SU-DHL-6 (cell line): Measurements from ENCODE around the gene LHFPL3.

Source experiments
- H2AFZ ChIP-seq: fragments of 200-600 bp; sonication (generic); 2 replicates; pipeline ENCODE4 v1.6.1; 2014; ENCODE audit warnings: low read depth, mild to moderate bottlenecking, moderate library complexity, mixed read lengths, antibody characterized with exemption, low read length; ENCODE audit not compliant: severe bottlenecking
- H3F3A ChIP-seq: fragments of 200-600 bp; shearing (Covaris generic); 2 replicates; pipeline ENCODE4 v1.6.0; 2016; ENCODE audit warnings: antibody characterized with exemption, mild to moderate bottlenecking; ENCODE audit not compliant: insufficient read depth
- H3K27ac ChIP-seq: fragments of 200-600 bp; sonication (generic); 2 replicates; pipeline ENCODE4 v1.5.1; 2016; ENCODE audit warnings: low read depth, mild to moderate bottlenecking, low read length, moderate library complexity, mixed read lengths
- H3K27me3 ChIP-seq: fragments of 200-600 bp; sonication (generic), shearing (Covaris generic); 2 replicates; pipeline ENCODE4 v1.6.0; 2014; ENCODE audit warnings: mild to moderate bottlenecking, low read length
- H3K36me3 ChIP-seq: fragments of 200-600 bp; sonication (generic); 2 replicates; pipeline ENCODE4 v1.6.1; 2014; ENCODE audit warnings: mild to moderate bottlenecking, low read length, mixed read lengths
- H3K4me2 ChIP-seq: fragments of 300-600, 200-600 bp; shearing (Covaris generic), sonication (generic); 2 replicates; pipeline ENCODE4 v1.6.0; 2014; ENCODE audit warnings: low read length, low read depth, mild to moderate bottlenecking; ENCODE audit not compliant: poor library complexity, severe bottlenecking
- H3K4me3 ChIP-seq: fragments of 200-600 bp; sonication (generic); 2 replicates; pipeline ENCODE4 v1.5.1; 2014; ENCODE audit warnings: antibody characterized with exemption, low read length, mild to moderate bottlenecking, mixed read lengths; ENCODE audit not compliant: insufficient read depth, poor library complexity, severe bottlenecking
- H3K79me2 ChIP-seq: fragments of 200-600 bp; sonication (generic); 2 replicates; pipeline ENCODE4 v1.6.1; 2014; ENCODE audit warnings: mild to moderate bottlenecking, low read length, moderate library complexity; ENCODE audit not compliant: insufficient read depth
- H3K9ac ChIP-seq: fragments of 200-600 bp; sonication (generic); 2 replicates; pipeline ENCODE4 v1.7.0; 2014; ENCODE audit warnings: mild to moderate bottlenecking, low read length
- H3K9me2 ChIP-seq: fragments of 200-600 bp; sonication (generic); replicated peaks from 2 replicates; pipeline ENCODE4 v1.6.1; 2014; ENCODE audit warnings: low read length; ENCODE audit not compliant: insufficient read depth
- H3K9me3 ChIP-seq: fragments of 200-600 bp; sonication (generic); 2 replicates; pipeline ENCODE4 v1.6.1; 2014; ENCODE audit warnings: low read length, mixed read lengths; ENCODE audit not compliant: insufficient read depth
- H4K20me1 ChIP-seq: fragments of 200-600 bp; sonication (generic); 2 replicates; pipeline ENCODE4 v1.6.1; 2014; ENCODE audit warnings: low read depth, mild to moderate bottlenecking, antibody characterized with exemption, low read length, moderate library complexity, mixed read lengths
- EZH2phosphoT487 ChIP-seq: fragments of 200-600 bp; sonication (generic), shearing (Covaris generic); conservative IDR thresholded peaks from 2 replicates; pipeline ENCODE4 v1.6.1; 2018; ENCODE audit warnings: mild to moderate bottlenecking, antibody characterized with exemption, low read length, moderate library complexity, mixed read lengths
- TF ChIP-seq, protein P1 (sequence below): fragments of 200-600 bp; sonication (generic); IDR thresholded peaks from one replicate; pipeline ENCODE4 v1.5.1; 2017; ENCODE audit warnings: antibody characterized with exemption, mild to moderate bottlenecking, low read length, moderate library complexity; ENCODE audit not compliant: insufficient read depth, poor library complexity, severe bottlenecking

LHFPL3 gene

DNA sequence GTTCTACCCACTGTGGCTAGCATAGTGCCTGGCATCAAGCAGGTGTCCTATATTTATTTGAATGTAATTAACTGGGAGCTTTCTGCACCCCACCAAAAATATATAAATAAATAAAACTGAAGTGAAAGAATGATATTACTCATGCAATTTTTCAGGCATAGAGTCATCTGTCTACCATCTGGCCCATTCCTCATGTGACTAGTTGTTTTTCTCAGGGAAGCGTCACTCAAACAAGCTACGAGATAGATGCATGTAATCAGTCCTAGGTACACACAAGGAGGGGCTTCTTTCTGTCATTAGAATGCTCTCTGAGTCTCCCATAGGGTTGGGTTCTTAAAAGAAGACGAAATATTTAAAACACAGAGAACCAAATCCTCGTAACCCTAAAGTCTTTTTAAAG lies 430.1 kb downstream of the LHFPL3 start:
- Histone ChIP-seq H3F3A (no peaks in the 10 kb centered on the region), H3K4me3 (no peak overlapping the region), H3K27me3 (no peaks in the 10 kb centered on the region), H3K79me2 (no peaks in the 10 kb centered on the region), H3K9me2 (no peaks in the 10 kb centered on the region), H2AFZ (no peak overlapping the region), H3K9me3 (no peaks in the 10 kb centered on the region), H3K9ac (no peak overlapping the region), H3K36me3 (no peaks in the 10 kb centered on the region), H3K4me2 (no peak overlapping the region), H4K20me1 (no peaks in the 10 kb centered on the region), H3K27ac (no peak overlapping the region)
- TF ChIP-seq EZH2phosphoT487, result no peak
- TF ChIP-seq, protein P1, sequence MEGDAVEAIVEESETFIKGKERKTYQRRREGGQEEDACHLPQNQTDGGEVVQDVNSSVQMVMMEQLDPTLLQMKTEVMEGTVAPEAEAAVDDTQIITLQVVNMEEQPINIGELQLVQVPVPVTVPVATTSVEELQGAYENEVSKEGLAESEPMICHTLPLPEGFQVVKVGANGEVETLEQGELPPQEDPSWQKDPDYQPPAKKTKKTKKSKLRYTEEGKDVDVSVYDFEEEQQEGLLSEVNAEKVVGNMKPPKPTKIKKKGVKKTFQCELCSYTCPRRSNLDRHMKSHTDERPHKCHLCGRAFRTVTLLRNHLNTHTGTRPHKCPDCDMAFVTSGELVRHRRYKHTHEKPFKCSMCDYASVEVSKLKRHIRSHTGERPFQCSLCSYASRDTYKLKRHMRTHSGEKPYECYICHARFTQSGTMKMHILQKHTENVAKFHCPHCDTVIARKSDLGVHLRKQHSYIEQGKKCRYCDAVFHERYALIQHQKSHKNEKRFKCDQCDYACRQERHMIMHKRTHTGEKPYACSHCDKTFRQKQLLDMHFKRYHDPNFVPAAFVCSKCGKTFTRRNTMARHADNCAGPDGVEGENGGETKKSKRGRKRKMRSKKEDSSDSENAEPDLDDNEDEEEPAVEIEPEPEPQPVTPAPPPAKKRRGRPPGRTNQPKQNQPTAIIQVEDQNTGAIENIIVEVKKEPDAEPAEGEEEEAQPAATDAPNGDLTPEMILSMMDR, result no peak

DNA sequence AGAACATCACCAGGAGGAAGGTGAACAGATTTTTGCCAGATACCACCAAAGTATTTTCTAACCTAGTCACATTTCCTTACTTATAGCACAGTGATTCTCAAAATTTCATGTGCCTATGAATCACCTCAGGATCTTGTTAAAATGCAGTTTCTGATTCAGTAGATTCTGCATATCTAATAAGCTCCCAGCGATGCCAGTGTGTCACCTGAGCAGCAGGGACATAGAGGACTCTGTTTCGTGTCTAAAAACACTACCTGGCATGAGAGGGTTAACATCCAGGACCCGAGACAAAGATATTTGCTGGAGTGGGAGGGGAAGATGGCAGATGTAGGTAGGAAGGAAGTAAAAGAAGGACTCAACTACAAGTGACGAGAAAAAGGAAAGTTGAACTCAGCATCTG lies 433.5 kb downstream of the LHFPL3 start:
- H3K9me3 ChIP-seq, result no peaks in the 10 kb centered on the region
- no peak overlapping the region for H3K9ac ChIP-seq
- no peak for TF ChIP-seq EZH2phosphoT487
- TF ChIP-seq, protein P1, result no peak
- H3K27ac ChIP-seq, result no peak overlapping the region
- no peaks in the 10 kb centered on the region for H4K20me1 ChIP-seq
- H2AFZ ChIP-seq, result no peak overlapping the region
- no peaks in the 10 kb centered on the region for H3K9me2 ChIP-seq
- no peak overlapping the region for H3K4me3 ChIP-seq
- H3F3A ChIP-seq, result no peaks in the 10 kb centered on the region
- H3K36me3 ChIP-seq, result no peaks in the 10 kb centered on the region
- H3K4me2 ChIP-seq, result no peak overlapping the region
- H3K27me3 ChIP-seq, result no peaks in the 10 kb centered on the region
- H3K79me2 ChIP-seq, result no peaks in the 10 kb centered on the region

DNA sequence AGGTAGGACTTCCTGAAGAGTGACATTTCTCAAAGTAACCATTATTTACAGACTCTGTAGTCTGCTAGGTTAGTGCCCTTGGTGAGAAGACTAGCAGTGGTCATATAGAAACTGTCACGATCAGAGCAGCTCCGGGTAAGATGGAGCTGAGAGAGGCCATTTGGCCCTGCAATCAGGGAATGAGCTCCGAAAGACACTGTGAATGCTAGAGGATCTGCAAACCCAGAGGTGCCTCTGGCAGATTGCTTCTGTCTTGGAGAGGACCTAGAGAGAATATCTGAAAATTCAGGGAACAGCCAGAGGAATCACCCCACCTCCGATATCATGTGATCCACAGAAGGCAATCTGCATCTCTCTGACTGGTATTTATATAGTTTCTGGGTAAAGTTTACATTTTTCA lies 438.7 kb downstream of the LHFPL3 start:
- Histone ChIP-seq H3K4me2 (no peak overlapping the region), H3K9me3 (no peaks in the 10 kb centered on the region), H3K9me2 (no peaks in the 10 kb centered on the region), H3K36me3 (no peaks in the 10 kb centered on the region), H3K9ac (no peak overlapping the region), H3F3A (no peaks in the 10 kb centered on the region), H2AFZ (no peak overlapping the region), H4K20me1 (no peaks in the 10 kb centered on the region), H3K27me3 (no peaks in the 10 kb centered on the region; the same call in 1 of the 2 replicates), H3K79me2 (no peaks in the 10 kb centered on the region), H3K4me3 (no peak overlapping the region), H3K27ac (no peak overlapping the region)
- no peak for TF ChIP-seq EZH2phosphoT487

DNA sequence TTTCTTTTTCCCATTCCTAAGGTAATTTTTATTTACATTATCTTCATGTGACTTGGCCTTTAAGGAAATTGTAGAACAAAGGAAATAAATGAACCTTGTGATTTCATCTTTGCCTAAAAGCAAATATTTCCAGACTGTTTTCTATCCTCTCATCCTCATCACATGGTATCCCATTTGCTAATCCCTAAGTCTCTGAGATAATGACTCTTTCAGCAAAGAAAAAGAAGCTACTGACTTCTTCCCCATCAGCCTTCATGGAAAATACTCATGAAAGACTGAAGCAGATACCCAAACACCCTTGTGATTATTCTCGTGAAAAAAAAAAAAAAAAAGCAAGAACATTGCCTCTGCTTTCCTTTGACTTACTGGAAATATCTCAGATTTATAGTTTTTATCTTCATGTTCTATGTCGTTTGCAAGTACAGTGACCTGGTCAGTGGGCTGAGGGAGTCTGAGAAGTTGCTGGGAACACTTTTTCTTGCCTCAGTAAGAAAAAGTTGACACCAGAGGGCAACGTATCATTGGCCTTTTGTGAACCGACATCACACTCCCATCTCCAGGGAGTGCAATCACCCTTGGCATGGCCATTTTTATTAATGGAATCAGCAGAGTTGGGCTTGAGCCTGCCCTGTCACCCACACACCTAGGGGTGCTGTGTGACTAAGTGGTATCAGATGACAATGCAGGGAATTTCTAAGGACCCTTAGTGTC lies 439.6 kb downstream of the LHFPL3 start:
- H3K36me3 ChIP-seq, result no peaks in the 10 kb centered on the region
- no peak overlapping the region for H3K27ac ChIP-seq
- no peak overlapping the region for H3K4me3 ChIP-seq
- H3K4me2 ChIP-seq, result no peak overlapping the region
- H3K9ac ChIP-seq, result no peak overlapping the region
- H3K27me3 ChIP-seq, result no peaks in the 10 kb centered on the region; the same call in 1 of the 2 replicates
- no peak overlapping the region for H2AFZ ChIP-seq
- H3K9me2 ChIP-seq, result no peaks in the 10 kb centered on the region
- TF ChIP-seq EZH2phosphoT487, result no peak
- H3K9me3 ChIP-seq, result no peaks in the 10 kb centered on the region
- H3K79me2 ChIP-seq, result no peaks in the 10 kb centered on the region
- H3F3A ChIP-seq, result no peaks in the 10 kb centered on the region
- H4K20me1 ChIP-seq, result no peaks in the 10 kb centered on the region
